Neural progenitor cell (in vitro differentiated cells): ENCODE results near the gene KIFBP. TPM values are rescaled to one million over a fixed set of nuclear protein-coding genes. Genes with fewer than 3 reads are reported as not detected.

Experiments used
- DNase-seq: peaks from one replicate; pipeline ENCODE4 v3.0.0-alpha.2; 2016; ENCODE audit warnings: low spot score
- H2AFZ ChIP-seq: fragments of 200-600 bp; sonication (generic); replicated peaks from 2 replicates; pipeline ENCODE4 v1.6.1; 2016; ENCODE audit warnings: antibody characterized with exemption
- H3F3A ChIP-seq: fragments of 200-600 bp; sonication (generic); 2 replicates; pipeline ENCODE4 v1.6.1; 2016; ENCODE audit warnings: antibody characterized with exemption, low read depth
- H3K27ac ChIP-seq: fragments of 200-600 bp; sonication (generic); 2 replicates; pipeline ENCODE4 v1.5.1; 2016; ENCODE audit warnings: mild to moderate bottlenecking
- H3K27me3 ChIP-seq: fragments of 200-600 bp; sonication (generic); 2 replicates; pipeline ENCODE4 v1.6.1; 2016; ENCODE audit warnings: mild to moderate bottlenecking, moderate library complexity
- H3K36me3 ChIP-seq: fragments of 200-600 bp; sonication (generic); 2 replicates; pipeline ENCODE4 v1.5.1; 2016
- H3K4me1 ChIP-seq: fragments of 200-600 bp; sonication (generic); 2 replicates; pipeline ENCODE4 v1.6.1; 2016; ENCODE audit warnings: mixed run types
- H3K4me2 ChIP-seq: fragments of 200-600 bp; sonication (generic); 2 replicates; pipeline ENCODE4 v1.6.1; 2016
- H3K4me3 ChIP-seq: fragments of 200-600 bp; sonication (generic); 2 replicates; pipeline ENCODE4 v1.5.1; 2016
- H3K79me2 ChIP-seq: fragments of 200-600 bp; sonication (generic); 2 replicates; pipeline ENCODE4 v1.6.1; 2016; ENCODE audit warnings: low read depth
- H3K9ac ChIP-seq: fragments of 200-600 bp; sonication (generic); 2 replicates; pipeline ENCODE4 v1.6.1; 2016
- H3K9me3 ChIP-seq: fragments of 200-600 bp; sonication (generic); 2 replicates; pipeline ENCODE4 v1.5.1; 2016; ENCODE audit warnings: low read depth
- H4K20me1 ChIP-seq: fragments of 200-600 bp; sonication (generic); 2 replicates; pipeline ENCODE4 v1.6.1; 2016; ENCODE audit warnings: low read depth
- H3K27ac Mint-ChIP-seq: 3 replicates; pipeline ENCODE4 v1.8.0; 2021; ENCODE audit warnings: mixed read lengths
- H3K27me3 Mint-ChIP-seq: 2 replicates; pipeline ENCODE4 v1.8.0; 2022; ENCODE audit warnings: low read depth, mild to moderate bottlenecking, inconsistent platforms, moderate library complexity, mixed read lengths; ENCODE audit not compliant: insufficient read depth
- H3K36me3 Mint-ChIP-seq: 3 replicates; pipeline ENCODE4 v1.8.0; 2021; ENCODE audit warnings: mixed read lengths
- H3K4me1 Mint-ChIP-seq: 3 replicates; pipeline ENCODE4 v1.8.0; 2021; ENCODE audit warnings: mixed read lengths
- H3K4me3 Mint-ChIP-seq: 3 replicates; pipeline ENCODE4 v1.8.0; 2021; ENCODE audit warnings: mild to moderate bottlenecking, moderate library complexity, mixed read lengths
- H3K9me3 Mint-ChIP-seq: 3 replicates; pipeline ENCODE4 v1.8.0; 2020; ENCODE audit warnings: mixed read lengths
- EZH2 ChIP-seq: fragments of 200-600 bp; sonication (generic); IDR thresholded peaks from 2 replicates; pipeline ENCODE4 v1.6.1; 2017; ENCODE audit warnings: antibody characterized with exemption, mild to moderate bottlenecking, moderate library complexity
- EZH2phosphoT487 ChIP-seq: fragments of 200-600 bp; sonication (generic); IDR thresholded peaks from 2 replicates; pipeline ENCODE4 v1.6.1; 2017; ENCODE audit warnings: antibody characterized with exemption
- total RNA-seq: library from RNA; depleted of rRNA; stranded (reverse); fragments of >200 nt; gene quantifications from 2 replicates; pipeline ENCODE4 v1.2.3, GENCODE V29; 2015; ENCODE audit warnings: low replicate concordance
- TF ChIP-seq, protein P1 (sequence below): fragments of 200-600 bp; sonication (generic); IDR thresholded peaks from 2 replicates; pipeline ENCODE4 v1.5.1; 2017; ENCODE audit warnings: antibody characterized with exemption, mild to moderate bottlenecking

Gene KIFBP
- total RNA-seq, 1 donor from 2014 or later: 44.9 TPM

DNA sequence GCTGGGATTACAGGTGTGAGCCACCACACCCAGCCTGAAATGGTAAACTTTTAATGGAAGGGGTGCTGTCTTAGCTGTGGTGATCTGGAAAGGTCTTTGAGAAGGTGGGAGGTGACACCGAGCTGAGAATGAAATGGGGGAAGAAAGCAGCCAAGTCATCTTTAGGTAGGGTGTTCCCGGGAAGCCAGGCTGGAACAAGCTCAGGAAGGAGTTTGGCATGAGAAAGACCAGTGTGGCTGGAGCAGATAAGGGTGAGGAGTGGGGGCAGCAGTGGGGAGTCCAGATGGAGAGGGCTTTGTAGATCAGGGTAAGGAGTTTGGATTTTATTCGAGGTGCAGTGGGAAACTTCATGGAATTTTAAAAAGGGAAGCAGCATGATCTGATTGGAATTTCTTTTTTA, 30.0 kb downstream of the KIFBP start:
- Histone ChIP-seq H3K4me3 (no peak overlapping the region), H3K9me3 (no peaks in the 10 kb centered on the region), H3K79me2 (no peaks in the 10 kb centered on the region), H3K4me2 (no peak overlapping the region), H4K20me1 (no peaks in the 10 kb centered on the region), H3F3A (no peaks in the 10 kb centered on the region), H3K4me1 (no peaks in the 10 kb centered on the region), H3K9ac (no peak overlapping the region), H2AFZ (no peak overlapping the region), H3K27me3 (no peaks in the 10 kb centered on the region), H3K36me3 (no peaks in the 10 kb centered on the region), H3K27ac (no peak overlapping the region)
- peaks cover 13% of the 10 kb centered on the region for H3K36me3 Mint-ChIP-seq
- H3K9me3 Mint-ChIP-seq: no peaks in the 10 kb centered on the region
- TF ChIP-seq, protein P1, sequence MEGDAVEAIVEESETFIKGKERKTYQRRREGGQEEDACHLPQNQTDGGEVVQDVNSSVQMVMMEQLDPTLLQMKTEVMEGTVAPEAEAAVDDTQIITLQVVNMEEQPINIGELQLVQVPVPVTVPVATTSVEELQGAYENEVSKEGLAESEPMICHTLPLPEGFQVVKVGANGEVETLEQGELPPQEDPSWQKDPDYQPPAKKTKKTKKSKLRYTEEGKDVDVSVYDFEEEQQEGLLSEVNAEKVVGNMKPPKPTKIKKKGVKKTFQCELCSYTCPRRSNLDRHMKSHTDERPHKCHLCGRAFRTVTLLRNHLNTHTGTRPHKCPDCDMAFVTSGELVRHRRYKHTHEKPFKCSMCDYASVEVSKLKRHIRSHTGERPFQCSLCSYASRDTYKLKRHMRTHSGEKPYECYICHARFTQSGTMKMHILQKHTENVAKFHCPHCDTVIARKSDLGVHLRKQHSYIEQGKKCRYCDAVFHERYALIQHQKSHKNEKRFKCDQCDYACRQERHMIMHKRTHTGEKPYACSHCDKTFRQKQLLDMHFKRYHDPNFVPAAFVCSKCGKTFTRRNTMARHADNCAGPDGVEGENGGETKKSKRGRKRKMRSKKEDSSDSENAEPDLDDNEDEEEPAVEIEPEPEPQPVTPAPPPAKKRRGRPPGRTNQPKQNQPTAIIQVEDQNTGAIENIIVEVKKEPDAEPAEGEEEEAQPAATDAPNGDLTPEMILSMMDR: no peak
- TF ChIP-seq EZH2 (no peak), EZH2phosphoT487 (no peak)
- H3K4me1 Mint-ChIP-seq: no peaks in the 10 kb centered on the region
- H3K27me3 Mint-ChIP-seq: peaks cover 3% of the 10 kb centered on the region
- H3K27ac Mint-ChIP-seq: no peak overlapping the region
- no peak for DNase-seq
- H3K4me3 Mint-ChIP-seq: no peak overlapping the region

DNA sequence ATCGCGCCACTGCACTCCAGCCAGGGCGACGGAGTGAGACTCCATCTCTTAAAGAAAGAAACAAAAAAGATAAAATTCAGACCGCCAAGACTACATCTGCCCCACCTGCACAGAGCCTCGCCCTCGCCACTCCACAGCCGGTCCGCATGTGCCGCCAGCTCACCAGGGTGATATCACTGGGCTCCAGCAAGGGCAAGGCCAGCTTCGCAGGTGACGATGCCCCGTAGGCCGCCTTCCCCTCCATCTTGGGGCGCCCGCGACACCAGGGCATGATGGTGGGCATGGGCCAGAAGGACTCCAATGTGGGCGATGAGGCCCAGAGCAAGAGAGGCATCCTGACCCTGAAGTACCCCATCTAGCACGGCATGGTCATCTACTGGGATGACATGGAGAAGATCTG, 34.0 kb downstream of the KIFBP start:
- Mint-ChIP-seq H3K27ac (no peak overlapping the region), H3K9me3 (no peaks in the 10 kb centered on the region), H3K4me1 (no peaks in the 10 kb centered on the region), H3K4me3 (no peak overlapping the region), H3K27me3 (peaks cover 3% of the 10 kb centered on the region), H3K36me3 (peaks cover 8% of the 10 kb centered on the region)
- H2AFZ ChIP-seq: no peak overlapping the region
- H3K9me3 ChIP-seq: no peaks in the 10 kb centered on the region
- no peaks in the 10 kb centered on the region for H3K4me1 ChIP-seq
- no peaks in the 10 kb centered on the region for H3K27me3 ChIP-seq
- H3K27ac ChIP-seq: no peak overlapping the region
- H3F3A ChIP-seq: no peaks in the 10 kb centered on the region
- H3K36me3 ChIP-seq: no peaks in the 10 kb centered on the region
- no peaks in the 10 kb centered on the region for H4K20me1 ChIP-seq
- no peak overlapping the region for H3K9ac ChIP-seq
- H3K4me2 ChIP-seq: no peak overlapping the region
- no peak for TF ChIP-seq EZH2
- TF ChIP-seq, protein P1: no peak
- no peak for TF ChIP-seq EZH2phosphoT487
- no peaks in the 10 kb centered on the region for H3K79me2 ChIP-seq
- no peak overlapping the region for H3K4me3 ChIP-seq
- DNase-seq: no peak

DNA sequence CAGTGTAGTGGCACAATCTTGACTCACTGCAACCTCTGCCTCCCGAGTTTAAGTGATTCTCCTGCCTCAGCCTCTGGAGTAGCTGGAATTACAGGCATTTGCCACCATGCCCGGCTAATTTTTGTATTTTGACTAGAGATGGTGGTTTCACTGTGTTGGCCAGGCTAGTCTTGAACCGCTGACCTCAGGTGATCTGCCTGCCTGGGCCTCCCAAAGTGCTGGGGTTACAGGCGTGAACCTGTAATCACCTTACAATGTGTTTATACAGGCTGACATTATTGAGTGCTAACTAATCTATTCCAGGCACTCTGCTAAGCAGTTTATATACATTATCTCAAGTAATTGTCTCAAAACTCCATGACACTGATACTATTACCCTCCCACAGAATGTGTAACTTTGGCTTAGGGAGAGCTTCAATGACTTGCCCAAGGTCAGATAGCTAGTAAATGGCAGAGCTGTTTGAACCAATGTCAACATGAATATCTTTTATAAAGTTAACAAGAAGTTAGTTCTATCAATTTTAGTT, 36.8 kb downstream of the KIFBP start:
- H3K27ac ChIP-seq: no peak overlapping the region
- no peak overlapping the region for H3K4me2 ChIP-seq
- Mint-ChIP-seq H3K27me3 (peaks cover 3% of the 10 kb centered on the region), H3K36me3 (no peaks in the 10 kb centered on the region), H3K4me1 (no peaks in the 10 kb centered on the region), H3K4me3 (no peak overlapping the region), H3K27ac (no peak overlapping the region), H3K9me3 (peaks cover 6% of the 10 kb centered on the region)
- no peaks in the 10 kb centered on the region for H4K20me1 ChIP-seq
- no peaks in the 10 kb centered on the region for H3K9me3 ChIP-seq
- TF ChIP-seq, protein P1: no peak
- no peak for TF ChIP-seq EZH2
- no peak overlapping the region for H3K4me3 ChIP-seq
- no peaks in the 10 kb centered on the region for H3F3A ChIP-seq
- no peak overlapping the region for H2AFZ ChIP-seq
- H3K9ac ChIP-seq: no peak overlapping the region
- no peaks in the 10 kb centered on the region for H3K36me3 ChIP-seq
- no peak for DNase-seq
- H3K27me3 ChIP-seq: no peaks in the 10 kb centered on the region
- no peaks in the 10 kb centered on the region for H3K79me2 ChIP-seq
- no peaks in the 10 kb centered on the region for H3K4me1 ChIP-seq
